Psoas muscle (tissue), 8 donors: ENCODE results near the gene IL36B. TPM values are rescaled to one million over a fixed set of nuclear protein-coding genes. Genes with fewer than 3 reads are reported as not detected.

ENCODE experiments used
- ATAC-seq, 4 donors: fragments of 200-7000 bp; cut with Tn5 transposase; one replicate each; pipeline ENCODE4 v1.9.1; 2020; ENCODE audit warnings: moderate library complexity in 3 of 4, mild to moderate bottlenecking in 2 of 4
- DNase-seq, 2 donors: peaks; one replicate each; pipeline ENCODE4 v3.0.0-alpha.2; 2020
- H3K27ac ChIP-seq: fragments of 200-600 bp; one replicate; pipeline ENCODE4 v1.8.0; 2022
- H3K27me3 ChIP-seq, 3 donors: fragments of 200-600 bp in 1 of 3; one replicate each; pipeline versions ENCODE4 v1.6.1 to v1.8.0; 2013 to 2022; ENCODE audit warnings: low read length in 2 of 3, mild to moderate bottlenecking in 2 of 3, moderate library complexity in 1 of 3; ENCODE audit not compliant: insufficient read depth in 3 of 3
- H3K36me3 ChIP-seq, 2 donors: fragments of 200-600 bp in 1 of 2; one replicate each; pipeline versions ENCODE4 v1.6.1 to v1.8.0; 2013 to 2022; ENCODE audit warnings: low read depth in 1 of 2, mild to moderate bottlenecking in 1 of 2, moderate library complexity in 1 of 2; ENCODE audit not compliant: insufficient read depth in 1 of 2
- H3K4me1 ChIP-seq: fragments of 200-600 bp; one replicate; pipeline ENCODE4 v1.8.0; 2022
- H3K4me3 ChIP-seq: fragments of 200-600 bp; one replicate; pipeline ENCODE4 v1.8.0; 2022; ENCODE audit warnings: mild to moderate bottlenecking
- H3K9me3 ChIP-seq: fragments of 200-600 bp; one replicate; pipeline ENCODE4 v1.8.0; 2022
- CTCF ChIP-seq: fragments of 200-600 bp; IDR thresholded peaks from one replicate; pipeline ENCODE4 v1.8.0; 2022; ENCODE audit warnings: antibody characterized with exemption
- WGBS, 3 donors: extraction: QIAGEN DNeasy Blood & Tissue Kit; methylation state at CpG; one replicate each; pipeline versions ENCODE4 v1.1.6 to v1.1.7; 2013; 5-methylcytosine and 5-hydroxymethylcytosine counted together
- intact Hi-C, 2 donors: fragments of 100-400 bp; cut with DNase I; formaldehyde crosslinking; loops; one replicate each; pipeline versions ENCODE4 v1.11.0 to v1.14.2; 2022
- polyA plus RNA-seq, 3 donors: library from polyadenylated mRNA; stranded (reverse); fragments of 200-250 nt; gene quantifications; one replicate each; pipeline ENCODE4 v1.2.3, GENCODE V29; 2013
- total RNA-seq, 4 donors: library from RNA; stranded (reverse); fragmentation: NEBNext Ultra II Directional in 2 of 4; extraction: Animal tissue kit (Norgen Biotek cat#: 25700) in 2 of 4; gene quantifications; one replicate each; pipeline versions ENCODE4 v1.2.1 to v1.2.4, GENCODE V29; 2021 to 2023
- donor health status: healthy with polysubstance abuse.
- donor health status: DM: no; HTN: no; CAD: no; lungs with moderate emphysema.
- donor health status: Bipolar disorder and iron deficiency.
- donor health status: healthy.
- donor health status: DM: yes; HTN: yes; CAD: no.
- donor health status: DM: no; HTN: no; CAD: no.
- donor health status: DM: no; HTN: no; CAD: no.
- donor health status: DM: yes; HTN: yes; CAD: no.

Gene IL36B
- total and polyA plus RNA-seq, 7 donors: not detected

- no peaks in the 10 kb centered on the region for H3K36me3 ChIP-seq
- H3K9me3 ChIP-seq: no peaks in the 10 kb centered on the region
- no peak overlapping the region for H3K4me3 ChIP-seq
- no peak overlapping the region for H3K27ac ChIP-seq
- DNase-seq (no peak), ATAC-seq (no peak)
- 90 to 96% (median 94%) methylated on average over 9 of the region's 9 CpGs for WGBS, 3 donors
- intact Hi-C loops: no loop called here
- peaks cover 0 to 2% (median 0%) of the 10 kb centered on the region in 3 donors for H3K27me3 ChIP-seq
- TF ChIP-seq CTCF: no peak
- H3K4me1 ChIP-seq: no peaks in the 10 kb centered on the region
These were observed 15.9 kb downstream of the IL36B start for GRCh38 chr2:113036763-113037162.

- no peaks in the 10 kb centered on the region for H3K4me1 ChIP-seq
These were observed 18.7 kb downstream of the IL36B start for GRCh38 chr2:113034016-113034415.

GRCh38 chr2:113032737-113033136 lies 19.9 kb downstream of the IL36B start:
- no peak for ATAC-seq
- no peak overlapping the region for H3K27ac ChIP-seq
- TF ChIP-seq CTCF: no peak
- H3K9me3 ChIP-seq: no peaks in the 10 kb centered on the region
- peaks cover 0 to 4% (median 2%) of the 10 kb centered on the region in 3 donors for H3K27me3 ChIP-seq
- no peaks in the 10 kb centered on the region for H3K36me3 ChIP-seq
- intact Hi-C loops: no loop called here
- no peak overlapping the region for H3K4me3 ChIP-seq
- WGBS, 3 donors: 86 to 94% (median 91%) methylated on average over 1 of the region's 1 CpG
- DNase-seq: no peak
- H3K4me1 ChIP-seq: no peaks in the 10 kb centered on the region

More at GRCh38 chr2:113034016-113034415, 18.7 kb downstream of the IL36B start:
- Histone ChIP-seq H3K4me3 (no peak overlapping the region), H3K9me3 (no peaks in the 10 kb centered on the region), H3K27me3 (peaks cover 0 to 2% (median 0%) of the 10 kb centered on the region in 3 donors), H3K36me3 (no peaks in the 10 kb centered on the region), H3K27ac (no peak overlapping the region)
- no peak for TF ChIP-seq CTCF
- DNase-seq (no peak), ATAC-seq (no peak)
- intact Hi-C loops: no loop called here
- WGBS, 3 donors: 73 to 78% (median 73%) methylated on average over 3 of the region's 3 CpGs

- Histone ChIP-seq H3K9me3 (no peaks in the 10 kb centered on the region), H3K27me3 (peaks cover 2 to 9% (median 4%) of the 10 kb centered on the region in 3 donors), H3K4me1 (no peaks in the 10 kb centered on the region), H3K4me3 (no peak overlapping the region), H3K27ac (no peak overlapping the region), H3K36me3 (no peaks in the 10 kb centered on the region)
- no peak for TF ChIP-seq CTCF
- 0 to 13% (median 2%) methylated on average over 1 of the region's 1 CpG for WGBS, 3 donors
- DNase-seq (no peak), ATAC-seq (no peak)
- intact Hi-C loops: no loop called here
These were observed 24.6 kb downstream of the IL36B start for GRCh38 chr2:113028112-113028511.

GRCh38 chr2:113027691-113028090 lies 25.0 kb downstream of the IL36B start:
- intact Hi-C loops: no loop called here

More at GRCh38 chr2:113027691-113028090, 25.0 kb downstream of the IL36B start:
- no peak for ATAC-seq
- WGBS, 3 donors: 72 to 75% (median 73%) methylated on average over 2 of the region's 2 CpGs
- no peak for TF ChIP-seq CTCF
- Histone ChIP-seq H3K27me3 (peaks cover 2 to 9% (median 4%) of the 10 kb centered on the region in 3 donors), H3K27ac (no peak overlapping the region), H3K36me3 (no peaks in the 10 kb centered on the region), H3K4me3 (no peak overlapping the region), H3K9me3 (no peaks in the 10 kb centered on the region), H3K4me1 (no peaks in the 10 kb centered on the region)
- DNase-seq: no peak
